Measurements from ENCODE around the gene GIMAP5. TPM values are rescaled to one million over a fixed set of nuclear protein-coding genes. Genes with fewer than 3 reads are reported as not detected.

Gene GIMAP5
- total RNA-seq, 1 donor from 2014 or later, result 0.14 TPM

Other genes starting within 250 kb of the GIMAP5 start
- gene GIMAP7, start 222.5 kb upstream of the GIMAP5 start, total RNA-seq, result not detected in 2 replicates
- not detected in 2 replicates for gene GIMAP4, start 170.0 kb upstream of the GIMAP5 start, total RNA-seq
- not detected in 2 replicates for gene GIMAP6, start 105.0 kb upstream of the GIMAP5 start, total RNA-seq
- not detected in 2 replicates for gene GIMAP2, start 51.7 kb upstream of the GIMAP5 start, total RNA-seq
- not detected in 2 replicates for gene GIMAP1, start 20.8 kb upstream of the GIMAP5 start, total RNA-seq
- gene TMEM176B, start 62.9 kb downstream of the GIMAP5 start, total RNA-seq, result 0.26 and 0.32 TPM in 2 replicates
- 0.31 TPM in 1 of 2 replicates, not detected in the other for gene TMEM176A, start 63.4 kb downstream of the GIMAP5 start, total RNA-seq
- not detected in 2 replicates for gene AOC1, start 115.1 kb downstream of the GIMAP5 start, total RNA-seq
- 4.5 and 4.6 TPM in 2 replicates for gene KCNH2, start 240.9 kb downstream of the GIMAP5 start, total RNA-seq